ENCODE results near the gene ZNF879.

The ZNF879 gene

GRCh38 chr5:179008667-179009066 lies 14.9 kb upstream of the ZNF879 start:
- no peak for DNase-seq (ENCODE audit: low read depth)

- DNase-seq (ENCODE audit: low read depth) = no peak
Observed at GRCh38 chr5:179033004-179033580, 9.5 kb downstream of the ZNF879 start.

GRCh38 chr5:179044765-179045164 lies 21.2 kb downstream of the ZNF879 start:
- DNase-seq (ENCODE audit: low read depth) = no peak

- no peak for DNase-seq (ENCODE audit: low read depth)
Observed at GRCh38 chr5:179051784-179052183, 28.2 kb downstream of the ZNF879 start.

- no peak for DNase-seq (ENCODE audit: low read depth)
Observed at GRCh38 chr5:179054036-179054785, 30.6 kb downstream of the ZNF879 start.

GRCh38 chr5:179054876-179055275 lies 31.3 kb downstream of the ZNF879 start:
- no peak for DNase-seq (ENCODE audit: low read depth)

- no peak for DNase-seq (ENCODE audit: low read depth)
Observed at GRCh38 chr5:179055436-179055835, 31.8 kb downstream of the ZNF879 start.

- no peak for DNase-seq (ENCODE audit: low read depth)
Observed at GRCh38 chr5:179055841-179056240, 32.2 kb downstream of the ZNF879 start.

GRCh38 chr5:179060116-179061008 lies 36.8 kb downstream of the ZNF879 start, which contains the start of gene ZNF354C:
TSS of gene ZNF354C (plus strand) at chr5:179060373. CDS start at chr5:179062069, 1,696 bp downstream.
- peak; percentile 71 for DNase-seq (ENCODE audit: low read depth)

GRCh38 chr5:179061025-179061424 lies 37.4 kb downstream of the ZNF879 start:
- no peak for DNase-seq (ENCODE audit: low read depth)

GRCh38 chr5:179065703-179066102 lies 42.1 kb downstream of the ZNF879 start:
- DNase-seq (ENCODE audit: low read depth) = no peak

GRCh38 chr5:179079165-179079987 lies 55.8 kb downstream of the ZNF879 start:
- no peak for DNase-seq (ENCODE audit: low read depth)

GRCh38 chr5:179080724-179081123 lies 57.1 kb downstream of the ZNF879 start:
- no peak for DNase-seq (ENCODE audit: low read depth)

Data from stimulated activated CD8-positive, alpha-beta memory T cell treated with anti-CD3 and anti-CD28 coated beads, Interleukin-15, amount 100 ng/mL, for 1 hour (primary cell).